H9 (cell line): ENCODE measurements around the gene LMO1. TPM values are rescaled to one million over a fixed set of nuclear protein-coding genes. Genes with fewer than 3 reads are reported as not detected.

Source experiments
- DNase-seq: peaks from one replicate; pipeline ENCODE4 v3.0.0-alpha.2; 2017
- H2AFZ ChIP-seq: one replicate; pipeline ENCODE4 v1.6.1; 2013; ENCODE audit warnings: mild to moderate bottlenecking, low read length, control low read depth, moderate library complexity
- H2AK5ac ChIP-seq: 2 replicates; pipeline ENCODE4 v1.6.1; 2013; ENCODE audit warnings: low read length, control low read depth, mixed read lengths; ENCODE audit not compliant: insufficient read length
- H2BK120ac ChIP-seq: one replicate; pipeline ENCODE4 v1.6.1; 2013; ENCODE audit warnings: low read depth, mild to moderate bottlenecking, low read length, control low read depth, inconsistent platforms; ENCODE audit not compliant: poor library complexity, severe bottlenecking
- H2BK12ac ChIP-seq: 2 replicates; pipeline ENCODE4 v1.6.1; 2013; ENCODE audit warnings: low read length, control low read depth, mixed read lengths, low read depth; ENCODE audit not compliant: insufficient read length
- H2BK15ac ChIP-seq: 2 replicates; pipeline ENCODE4 v1.6.1; 2013; ENCODE audit warnings: low read depth, low read length, control low read depth
- H2BK20ac ChIP-seq: one replicate; pipeline ENCODE4 v1.6.1; 2013; ENCODE audit warnings: low read depth, mild to moderate bottlenecking, low read length, control low read depth, inconsistent platforms; ENCODE audit not compliant: poor library complexity, severe bottlenecking
- H2BK5ac ChIP-seq: 2 replicates; pipeline ENCODE4 v1.6.1; 2013; ENCODE audit warnings: low read length, control low read depth, mixed read lengths; ENCODE audit not compliant: insufficient read length
- H3K14ac ChIP-seq: 2 replicates; pipeline ENCODE4 v1.6.1; 2013; ENCODE audit warnings: low read length, control low read depth; ENCODE audit not compliant: insufficient read depth
- H3K18ac ChIP-seq: 2 replicates; pipeline ENCODE4 v1.6.1; 2013; ENCODE audit warnings: low read depth, mild to moderate bottlenecking, mixed read lengths, low read length, control low read depth; ENCODE audit not compliant: insufficient read length
- H3K23ac ChIP-seq: 2 replicates; pipeline ENCODE4 v1.6.1; 2013; ENCODE audit warnings: low read length, control low read depth, mixed read lengths, low read depth; ENCODE audit not compliant: insufficient read length
- H3K23me2 ChIP-seq: 2 replicates; pipeline ENCODE4 v1.6.1; 2013; ENCODE audit warnings: low read depth, mild to moderate bottlenecking, mixed read lengths, low read length, control low read depth; ENCODE audit not compliant: insufficient read length, poor library complexity, severe bottlenecking
- H3K27ac ChIP-seq: 2 replicates; pipeline ENCODE4 v1.5.1; 2013; ENCODE audit warnings: low read length, control low read depth, mixed read lengths, low read depth; ENCODE audit not compliant: insufficient read length
- H3K27me3 ChIP-seq: 2 replicates; pipeline ENCODE4 v1.6.1; 2013; ENCODE audit warnings: low read length, control low read depth, inconsistent platforms; ENCODE audit not compliant: insufficient read depth
- H3K4ac ChIP-seq: 2 replicates; pipeline ENCODE4 v1.6.1; 2013; ENCODE audit warnings: low read depth, mild to moderate bottlenecking, control low read depth, inconsistent platforms, low read length, moderate library complexity
- H3K4me1 ChIP-seq: 2 replicates; pipeline ENCODE4 v1.6.1; 2013; ENCODE audit warnings: low read length, control low read depth, inconsistent platforms; ENCODE audit not compliant: insufficient read depth
- H3K4me2 ChIP-seq: 2 replicates; pipeline ENCODE4 v1.6.1; 2013; ENCODE audit warnings: low read length, control low read depth, mixed read lengths; ENCODE audit not compliant: insufficient read length, insufficient read depth
- H3K56ac ChIP-seq: 2 replicates; pipeline ENCODE4 v1.6.1; 2013; ENCODE audit warnings: low read depth, mild to moderate bottlenecking, mixed read lengths, low read length, control low read depth; ENCODE audit not compliant: insufficient read length
- H3K79me1 ChIP-seq: 2 replicates; pipeline ENCODE4 v1.6.1; 2013; ENCODE audit warnings: low read depth, mild to moderate bottlenecking, moderate library complexity, low read length, control low read depth, inconsistent platforms; ENCODE audit not compliant: insufficient read depth, poor library complexity, severe bottlenecking
- H3K79me2 ChIP-seq: 2 replicates; pipeline ENCODE4 v1.6.1; 2013; ENCODE audit warnings: low read length, control low read depth, inconsistent platforms; ENCODE audit not compliant: insufficient read depth
- H3K9ac ChIP-seq: 2 replicates; pipeline ENCODE4 v1.6.1; 2013; ENCODE audit warnings: low read length, control low read depth, mixed read lengths; ENCODE audit not compliant: insufficient read length; ENCODE audit errors: extremely low read depth
- H3K9me3 ChIP-seq: one replicate; pipeline ENCODE4 v1.6.1; 2013; ENCODE audit warnings: low read depth, low read length, inconsistent platforms; ENCODE audit not compliant: control insufficient read depth
- H3T11ph ChIP-seq: one replicate; pipeline ENCODE4 v1.6.1; 2013; ENCODE audit warnings: mild to moderate bottlenecking, low read length, control low read depth, inconsistent platforms
- H4K20me1 ChIP-seq: one replicate; pipeline ENCODE4 v1.6.1; 2013; ENCODE audit not compliant: control insufficient read depth, insufficient read length, insufficient read depth
- H4K5ac ChIP-seq: 2 replicates; pipeline ENCODE4 v1.6.1; 2013; ENCODE audit warnings: low read depth, mild to moderate bottlenecking, mixed read lengths, low read length, control low read depth; ENCODE audit not compliant: insufficient read length
- H4K8ac ChIP-seq: replicated peaks from 2 replicates; pipeline ENCODE4 v1.6.1; 2013; ENCODE audit warnings: low read length, control low read depth, mixed read lengths, low read depth; ENCODE audit not compliant: insufficient read length
- H4K91ac ChIP-seq: 2 replicates; pipeline ENCODE4 v1.6.1; 2013; ENCODE audit warnings: low read depth, mild to moderate bottlenecking, moderate library complexity, mixed read lengths, low read length, control low read depth; ENCODE audit not compliant: insufficient read length
- H3K27ac Mint-ChIP-seq, 3 experiments: 2 replicates in 2 of 3; 3 replicates in 1 of 3; pipeline ENCODE4 v1.8.0; 2020 to 2021; ENCODE audit warnings: mixed read lengths in 3 of 3, mild to moderate bottlenecking in 1 of 3, moderate library complexity in 1 of 3
- H3K27me3 Mint-ChIP-seq: 2 replicates; pipeline ENCODE4 v1.8.0; 2021; ENCODE audit warnings: low read depth, mild to moderate bottlenecking, moderate library complexity, mixed read lengths
- H3K36me3 Mint-ChIP-seq, 3 experiments: 2 replicates in 2 of 3; 3 replicates in 1 of 3; pipeline ENCODE4 v1.8.0; 2020 to 2021; ENCODE audit warnings: low read depth in 3 of 3, mixed read lengths in 3 of 3; ENCODE audit not compliant: insufficient read depth in 1 of 3
- H3K4me1 Mint-ChIP-seq, 2 experiments: 2 replicates each; pipeline ENCODE4 v1.8.0; 2020; ENCODE audit warnings: mixed read lengths in 2 of 2
- H3K4me3 Mint-ChIP-seq, 2 experiments: 2 replicates in 1 of 2; 3 replicates in 1 of 2; pipeline ENCODE4 v1.8.0; 2020 to 2021; ENCODE audit warnings: mild to moderate bottlenecking in 2 of 2, mixed read lengths in 2 of 2, moderate library complexity in 1 of 2
- H3K9me3 Mint-ChIP-seq, 2 experiments: 2 replicates in 1 of 2; 3 replicates in 1 of 2; pipeline ENCODE4 v1.8.0; 2020; ENCODE audit warnings: mild to moderate bottlenecking in 2 of 2, mixed read lengths in 2 of 2, moderate library complexity in 1 of 2
- CTCF ChIP-seq: fragments of 200-600 bp; sonication (generic); conservative IDR thresholded peaks from 3 replicates; pipeline ENCODE4 v1.8.0; 2021; ENCODE audit warnings: antibody characterized with exemption, mild to moderate bottlenecking
- WGBS: extraction: QIAGEN DNeasy Blood & Tissue Kit; methylation state at CpG from one replicate; pipeline ENCODE4 v1.1.7; 2013; ENCODE audit warnings: missing lambda C conversion rate, low lambda C conversion rate, mixed read lengths; ENCODE audit not compliant: insufficient read length; ENCODE audit errors: extremely low coverage; 5-methylcytosine and 5-hydroxymethylcytosine counted together
- total RNA-seq: library from RNA; stranded (reverse); gene quantifications from 2 replicates; pipeline ENCODE4 v1.2.1, GENCODE V29; 2021

LMO1 gene
- total RNA-seq, 1 experiment from 2014 or later: 0.50 TPM

GRCh38 chr11:8267831-8268529 lies 4.3 kb upstream of the LMO1 start:
- no peaks in the 10 kb centered on the region for H3K9me3 ChIP-seq
- no peak overlapping the region for H3K4ac ChIP-seq
- Mint-ChIP-seq H3K27ac (no peak overlapping the region), H3K36me3 (no peaks in the 10 kb centered on the region; a peak in 1 of 7 replicates), H3K4me1 (peaks cover 11 to 31% of the 10 kb centered on the region in 2 experiments), H3K4me3 (peak overlapping the region; percentile 45 to 66; a peak in 4 of 5 replicates), H3K9me3 (no peaks in the 10 kb centered on the region; a peak in 2 of 5 replicates), H3K27me3 (peaks cover 93% of the 10 kb centered on the region)
- no peak overlapping the region for H2BK20ac ChIP-seq
- H2AFZ ChIP-seq: no peak overlapping the region
- H3K18ac ChIP-seq: no peak overlapping the region
- H4K20me1 ChIP-seq: no peaks in the 10 kb centered on the region
- no peak overlapping the region for H4K8ac ChIP-seq
- H3T11ph ChIP-seq: no peak overlapping the region
- H3K23ac ChIP-seq: no peak overlapping the region
- H3K23me2 ChIP-seq: peaks cover 9% of the 10 kb centered on the region
- no peaks in the 10 kb centered on the region for H3K4me1 ChIP-seq
- no peaks in the 10 kb centered on the region for H3K79me1 ChIP-seq
- no peak overlapping the region for H3K56ac ChIP-seq
- no peak overlapping the region for H3K27ac ChIP-seq
- no peak overlapping the region for H2AK5ac ChIP-seq
- H3K27me3 ChIP-seq: peaks cover 53% of the 10 kb centered on the region
- H4K5ac ChIP-seq: no peak overlapping the region
- H4K91ac ChIP-seq: no peak overlapping the region
- no peak for TF ChIP-seq CTCF
- peak overlapping the region; percentile 52 for H3K14ac ChIP-seq
- no peak overlapping the region for H2BK5ac ChIP-seq
- no peak overlapping the region for H3K9ac ChIP-seq
- no peak overlapping the region for H2BK120ac ChIP-seq
- no CpG with 5 or more reads among the region's 74 CpGs for WGBS
- no peak overlapping the region for H2BK12ac ChIP-seq
- peak overlapping the region; percentile 50 for H3K4me2 ChIP-seq
- no peaks in the 10 kb centered on the region for H3K79me2 ChIP-seq
- H2BK15ac ChIP-seq: no peak overlapping the region; the same call in 1 of the 2 replicates
- no peak for DNase-seq
